AG04449 (cell line): Measurements from ENCODE around the gene PRL.

Source experiments
- CTCF ChIA-PET: fragments of 350-600 bp; formaldehyde crosslinking; extraction: SDS; loops from one replicate; lab custom pipeline; 2021; ENCODE audit warnings: antibody characterized with exemption; lab: Yijun Ruan, JAX
- POLR2A ChIA-PET: fragments of 400-600, 350-600 bp; formaldehyde crosslinking; extraction: SDS; loops from one replicate; lab custom pipeline; 2020; ENCODE audit warnings: antibody characterized with exemption, inconsistent platforms; lab: Yijun Ruan, JAX
- DNase-seq: peaks from one replicate; pipeline ENCODE4 v3.0.0-alpha.2; 2010; ENCODE audit warnings: low read depth, low spot score
- H3K4me3 ChIP-seq: 2 replicates; pipeline ENCODE4 v1.5.1; 2011; ENCODE audit warnings: low read depth, mild to moderate bottlenecking, control low read depth, low read length
- CTCF ChIP-seq: IDR thresholded peaks from one replicate; pipeline ENCODE4 v1.5.1; 2011; ENCODE audit warnings: mild to moderate bottlenecking, moderate library complexity, low read length, control low read depth, inconsistent platforms; ENCODE audit not compliant: insufficient read depth; ENCODE audit errors: missing control alignments

Gene PRL

GRCh38 chr6:22254886-22255285, 42.0 kb downstream of the PRL start:
- no peak for TF ChIP-seq CTCF
- ChIA-PET CTCF (no interaction called here), POLR2A (no interaction called here)
- DNase-seq, result no peak
- H3K4me3 ChIP-seq, result no peak overlapping the region

- no peak overlapping the region for H3K4me3 ChIP-seq
- CTCF ChIA-PET, result no interaction called here
- no peak for DNase-seq
- POLR2A ChIA-PET, result no interaction called here
- no peak for TF ChIP-seq CTCF
These were observed 42.7 kb downstream of the PRL start for GRCh38 chr6:22253955-22254655.

GRCh38 chr6:22251348-22251747, 45.5 kb downstream of the PRL start:
- TF ChIP-seq CTCF, result no peak
- no peak overlapping the region for H3K4me3 ChIP-seq
- DNase-seq, result peak; percentile 33
- CTCF ChIA-PET, result no interaction called here
- POLR2A ChIA-PET, result no interaction called here

GRCh38 chr6:22250486-22250885, 46.4 kb downstream of the PRL start:
- no peak overlapping the region for H3K4me3 ChIP-seq
- POLR2A ChIA-PET, result interaction anchor here (0.7 kb wide), 1 partner anchor 1257 kb away, joined by 4 read pairs; no protein-coding TSS in a partner anchor
- CTCF ChIA-PET, result no interaction called here
- no peak for TF ChIP-seq CTCF
- DNase-seq, result no peak

GRCh38 chr6:22249711-22250350, 47.0 kb downstream of the PRL start:
- ChIA-PET POLR2A (interaction anchor here (0.7 kb wide), 1 partner anchor 1258 kb away, joined by 4 read pairs; no protein-coding TSS in a partner anchor), CTCF (interaction anchor here (0.8 kb wide), 1 partner anchor 15 kb away, joined by 3 read pairs; no protein-coding TSS in a partner anchor)
- DNase-seq, result no peak
- TF ChIP-seq CTCF, result no peak
- H3K4me3 ChIP-seq, result no peak overlapping the region

- TF ChIP-seq CTCF, result no peak
- POLR2A ChIA-PET, result no interaction called here
These were observed 48.1 kb downstream of the PRL start for GRCh38 chr6:22248513-22249308.

More at GRCh38 chr6:22248513-22249308, 48.1 kb downstream of the PRL start:
- H3K4me3 ChIP-seq, result no peak overlapping the region
- DNase-seq, result peak; percentile 34
- CTCF ChIA-PET, result no interaction called here
